ENCODE measurements around the gene EYS. TPM values are rescaled to one million over a fixed set of nuclear protein-coding genes. Genes with fewer than 3 reads are reported as not detected.

Gene EYS
- total and polyA plus RNA-seq, 4 donors, result 0.08 to 0.63 (median 0.36) TPM

- Histone ChIP-seq H3K9me3 (ENCODE audit: control insufficient read depth in 4 of 4, low read length in 3 of 4) (no peaks in the 10 kb centered on the region), H3K27me3 (ENCODE audit: control insufficient read depth in 4 of 4, insufficient read depth in 4 of 4, low read length in 3 of 4) (no peaks in the 10 kb centered on the region), H3K27ac (ENCODE audit: low read depth in 1 of 2, low read length in 2 of 2) (no peak overlapping the region), H3K9ac (ENCODE audit: low read depth in 1 of 2, low read length in 2 of 2) (no peak overlapping the region), H3K36me3 (ENCODE audit: control insufficient read depth in 4 of 4, insufficient read depth in 3 of 4, low read depth in 1 of 4, low read length in 3 of 4) (no peaks in the 10 kb centered on the region), H3K4me1 (ENCODE audit: control insufficient read depth in 4 of 4, insufficient read depth in 4 of 4, low read length in 3 of 4) (no peaks in the 10 kb centered on the region), H3K4me3 (ENCODE audit: low read depth in 1 of 3, low read length in 3 of 3) (no peak overlapping the region)
- no peak for TF ChIP-seq YY1 (IDR thresholded peaks at IDR 0.05)
- no peak for TF ChIP-seq ZBTB33 (IDR thresholded peaks at IDR 0.05)
- no peak for TF ChIP-seq NR2F2 (IDR thresholded peaks at IDR 0.05)
- no peak for TF ChIP-seq ATF3 (IDR thresholded peaks at IDR 0.05)
- TF ChIP-seq RXRA (IDR thresholded peaks at IDR 0.05), result no peak
- no peak for TF ChIP-seq EGR1 (IDR thresholded peaks at IDR 0.05; ENCODE audit: low read depth in 2 of 2)
- TF ChIP-seq FOXA1 (IDR thresholded peaks at IDR 0.05), result no peak
- no peak for TF ChIP-seq FOXA2 (IDR thresholded peaks at IDR 0.05)
- no peak for TF ChIP-seq REST (IDR thresholded peaks at IDR 0.05)
- no peak for TF ChIP-seq JUND (IDR thresholded peaks at IDR 0.05)
- TF ChIP-seq GABPA (IDR thresholded peaks at IDR 0.05 in 1 of 2, conservative IDR thresholded peaks at IDR 0.05 in 1 of 2), result no peak
- no peak for TF ChIP-seq TAF1 (conservative IDR thresholded peaks at IDR 0.05)
- TF ChIP-seq, protein P1, sequence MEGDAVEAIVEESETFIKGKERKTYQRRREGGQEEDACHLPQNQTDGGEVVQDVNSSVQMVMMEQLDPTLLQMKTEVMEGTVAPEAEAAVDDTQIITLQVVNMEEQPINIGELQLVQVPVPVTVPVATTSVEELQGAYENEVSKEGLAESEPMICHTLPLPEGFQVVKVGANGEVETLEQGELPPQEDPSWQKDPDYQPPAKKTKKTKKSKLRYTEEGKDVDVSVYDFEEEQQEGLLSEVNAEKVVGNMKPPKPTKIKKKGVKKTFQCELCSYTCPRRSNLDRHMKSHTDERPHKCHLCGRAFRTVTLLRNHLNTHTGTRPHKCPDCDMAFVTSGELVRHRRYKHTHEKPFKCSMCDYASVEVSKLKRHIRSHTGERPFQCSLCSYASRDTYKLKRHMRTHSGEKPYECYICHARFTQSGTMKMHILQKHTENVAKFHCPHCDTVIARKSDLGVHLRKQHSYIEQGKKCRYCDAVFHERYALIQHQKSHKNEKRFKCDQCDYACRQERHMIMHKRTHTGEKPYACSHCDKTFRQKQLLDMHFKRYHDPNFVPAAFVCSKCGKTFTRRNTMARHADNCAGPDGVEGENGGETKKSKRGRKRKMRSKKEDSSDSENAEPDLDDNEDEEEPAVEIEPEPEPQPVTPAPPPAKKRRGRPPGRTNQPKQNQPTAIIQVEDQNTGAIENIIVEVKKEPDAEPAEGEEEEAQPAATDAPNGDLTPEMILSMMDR (IDR thresholded peaks at IDR 0.05; ENCODE audit: low read depth, low read length, missing input control), result no peak
- no peak for DNase-seq (ENCODE audit: low spot score)
- WGBS, result 61% methylated on average over 2 of the region's 2 CpGs
Observed at GRCh38 chr6:64817525-64817924, 889.5 kb downstream of the EYS start.

- Histone ChIP-seq H3K27ac (ENCODE audit: low read depth in 1 of 2, low read length in 2 of 2) (no peak overlapping the region), H3K27me3 (ENCODE audit: control insufficient read depth in 4 of 4, insufficient read depth in 4 of 4, low read length in 3 of 4) (no peaks in the 10 kb centered on the region), H3K9me3 (ENCODE audit: control insufficient read depth in 4 of 4, low read length in 3 of 4) (no peaks in the 10 kb centered on the region), H3K4me3 (ENCODE audit: low read depth in 1 of 3, low read length in 3 of 3) (no peak overlapping the region), H3K36me3 (ENCODE audit: control insufficient read depth in 4 of 4, insufficient read depth in 3 of 4, low read depth in 1 of 4, low read length in 3 of 4) (no peaks in the 10 kb centered on the region), H3K9ac (ENCODE audit: low read depth in 1 of 2, low read length in 2 of 2) (no peak overlapping the region), H3K4me1 (ENCODE audit: control insufficient read depth in 4 of 4, insufficient read depth in 4 of 4, low read length in 3 of 4) (no peaks in the 10 kb centered on the region)
- WGBS, result 18% methylated on average over 2 of the region's 2 CpGs
- no peak for TF ChIP-seq HNF4A (conservative IDR thresholded peaks at IDR 0.05)
- TF ChIP-seq TAF1 (conservative IDR thresholded peaks at IDR 0.05), result no peak
- TF ChIP-seq SP1 (IDR thresholded peaks at IDR 0.05), result no peak
- TF ChIP-seq, protein P1 (IDR thresholded peaks at IDR 0.05; ENCODE audit: low read depth, low read length, missing input control), result no peak
- no peak for TF ChIP-seq EGR1 (IDR thresholded peaks at IDR 0.05; ENCODE audit: low read depth in 2 of 2)
- TF ChIP-seq YY1 (IDR thresholded peaks at IDR 0.05), result no peak
- TF ChIP-seq HNF4G (IDR thresholded peaks at IDR 0.05), result no peak
- TF ChIP-seq REST (IDR thresholded peaks at IDR 0.05), result no peak
- TF ChIP-seq ATF3 (IDR thresholded peaks at IDR 0.05), result no peak
- no peak for TF ChIP-seq FOXA2 (IDR thresholded peaks at IDR 0.05)
- DNase-seq (ENCODE audit: low spot score), result no peak
Observed at GRCh38 chr6:64815718-64816117, 891.3 kb downstream of the EYS start.
